ENCODE measurements around the gene HSPB7. TPM values are rescaled to one million over a fixed set of nuclear protein-coding genes. Genes with fewer than 3 reads are reported as not detected.
"Not testable (repeated sequence)": the region's sequence is repeated elsewhere in the genome, so short reads cannot be mapped to it uniquely, and the experiment has no call there.

Gene HSPB7
- polyA plus RNA-seq, 3 donors, result not detected

DNA sequence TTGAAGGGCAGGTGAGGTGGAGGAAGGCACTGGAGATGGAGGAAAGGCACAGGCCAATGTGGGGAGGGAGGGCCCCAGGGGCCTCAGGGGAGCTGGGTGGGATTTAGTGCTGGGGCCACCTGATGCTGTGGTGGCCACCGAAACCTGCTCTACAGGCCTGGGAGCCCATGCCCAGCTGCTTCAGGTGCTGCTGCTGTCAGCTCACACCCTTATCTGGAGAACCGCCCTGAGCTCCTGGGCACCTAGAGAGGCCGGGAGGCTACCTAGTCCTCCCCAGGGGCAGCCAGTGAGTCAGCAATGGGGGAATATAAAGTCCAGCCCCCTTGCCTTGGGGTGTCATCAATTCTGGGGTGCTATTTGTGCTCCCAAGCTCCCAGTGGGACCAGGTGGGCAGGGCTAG, 43.4 kb upstream of the HSPB7 start:
- no peak overlapping the region for H3K4me2 ChIP-seq (replicated peaks; ENCODE audit: extremely low read depth, low read length, poor library complexity, severe bottlenecking)
- H3K9me3 ChIP-seq (replicated peaks in 1 of 2; ENCODE audit: control insufficient read depth in 1 of 2, insufficient read depth in 1 of 2, low read length in 2 of 2), result no peaks in the 10 kb centered on the region
- H4K20me1 ChIP-seq (ENCODE audit: insufficient read depth, low read length), result no peaks in the 10 kb centered on the region
- no peak overlapping the region for H3K9ac ChIP-seq (ENCODE audit: insufficient read depth, low read length, poor library complexity, severe bottlenecking)
- Mint-ChIP-seq H3K4me1 (no peaks in the 10 kb centered on the region), H3K9me3 (no peaks in the 10 kb centered on the region), H3K27ac (no peak overlapping the region), H3K36me3 (no peaks in the 10 kb centered on the region), H3K27me3 (ENCODE audit: low read depth in 3 of 3) (peaks cover 9 to 25% (median 22%) of the 10 kb centered on the region in 3 donors), H3K4me3 (no peak overlapping the region)
- H3K27ac ChIP-seq (ENCODE audit: low read depth in 1 of 2, low read length in 2 of 2), result no peak overlapping the region
- WGBS (ENCODE audit: insufficient coverage), result 93% methylated on average over 3 of the region's 3 CpGs
- no peaks in the 10 kb centered on the region for H3K4me1 ChIP-seq (ENCODE audit: control insufficient read depth in 1 of 2, insufficient read depth in 2 of 2, low read length in 2 of 2)
- no peak overlapping the region for H2AFZ ChIP-seq (ENCODE audit: insufficient read depth, low read depth, low read length, poor library complexity, severe bottlenecking)
- intact Hi-C loops (cut with micrococcal nuclease), result no loop called here
- DNase-seq, result no peak
- no peaks in the 10 kb centered on the region for H3K79me2 ChIP-seq (ENCODE audit: insufficient read depth, low read length)
- H3K27me3 ChIP-seq (ENCODE audit: control insufficient read depth in 2 of 2, insufficient read depth in 2 of 2, low read length in 2 of 2), result no peaks in the 10 kb centered on the region
- TF ChIP-seq, protein P1, sequence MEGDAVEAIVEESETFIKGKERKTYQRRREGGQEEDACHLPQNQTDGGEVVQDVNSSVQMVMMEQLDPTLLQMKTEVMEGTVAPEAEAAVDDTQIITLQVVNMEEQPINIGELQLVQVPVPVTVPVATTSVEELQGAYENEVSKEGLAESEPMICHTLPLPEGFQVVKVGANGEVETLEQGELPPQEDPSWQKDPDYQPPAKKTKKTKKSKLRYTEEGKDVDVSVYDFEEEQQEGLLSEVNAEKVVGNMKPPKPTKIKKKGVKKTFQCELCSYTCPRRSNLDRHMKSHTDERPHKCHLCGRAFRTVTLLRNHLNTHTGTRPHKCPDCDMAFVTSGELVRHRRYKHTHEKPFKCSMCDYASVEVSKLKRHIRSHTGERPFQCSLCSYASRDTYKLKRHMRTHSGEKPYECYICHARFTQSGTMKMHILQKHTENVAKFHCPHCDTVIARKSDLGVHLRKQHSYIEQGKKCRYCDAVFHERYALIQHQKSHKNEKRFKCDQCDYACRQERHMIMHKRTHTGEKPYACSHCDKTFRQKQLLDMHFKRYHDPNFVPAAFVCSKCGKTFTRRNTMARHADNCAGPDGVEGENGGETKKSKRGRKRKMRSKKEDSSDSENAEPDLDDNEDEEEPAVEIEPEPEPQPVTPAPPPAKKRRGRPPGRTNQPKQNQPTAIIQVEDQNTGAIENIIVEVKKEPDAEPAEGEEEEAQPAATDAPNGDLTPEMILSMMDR (IDR thresholded peaks at IDR 0.05), result no peak
- H3K36me3 ChIP-seq (replicated peaks in 1 of 2; ENCODE audit: control insufficient read depth in 1 of 2, insufficient read depth in 2 of 2, low read length in 2 of 2), result no peaks in the 10 kb centered on the region
- H3K4me3 ChIP-seq (replicated peaks in 1 of 3; ENCODE audit: low read depth in 2 of 3, low read length in 3 of 3), result no peak overlapping the region

DNA sequence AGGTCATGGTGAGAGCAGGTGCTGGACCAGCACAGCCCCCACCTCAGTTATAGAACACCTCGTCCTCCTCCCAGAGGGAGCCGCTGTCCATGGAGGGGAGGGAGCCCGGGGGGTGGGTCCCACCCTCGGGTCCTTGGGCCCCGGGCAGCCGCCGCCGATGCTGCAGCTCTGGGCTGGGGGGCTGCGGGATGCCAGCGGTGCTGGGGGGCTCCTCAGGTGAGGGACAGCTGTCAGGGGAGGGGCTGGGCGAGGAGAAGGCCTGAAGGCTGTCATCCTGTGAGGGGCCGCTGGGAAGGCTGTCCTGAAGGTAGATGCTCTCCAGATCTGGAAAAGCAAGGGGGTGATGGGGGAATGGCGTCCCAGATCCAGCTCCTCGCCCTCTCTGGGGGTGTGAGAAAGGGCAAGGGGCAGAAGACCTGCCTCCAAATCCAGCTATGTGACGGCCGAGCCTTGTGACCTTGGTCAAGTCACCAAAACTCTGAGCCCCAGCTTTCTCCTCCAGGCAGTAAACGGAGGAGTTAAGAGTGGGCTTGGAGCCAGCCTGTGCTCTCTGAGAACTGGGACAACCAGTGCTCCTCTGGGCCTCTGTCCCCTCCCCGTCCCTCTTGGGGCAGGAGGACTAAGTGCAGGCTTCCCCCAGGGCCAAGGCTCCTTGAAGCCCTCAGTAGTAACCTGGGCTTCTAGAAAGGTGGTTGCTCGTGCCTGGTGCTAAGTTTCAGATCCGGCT, 40.7 kb upstream of the HSPB7 start:
- H3K9me3 ChIP-seq (replicated peaks in 1 of 2; ENCODE audit: control insufficient read depth in 1 of 2, insufficient read depth in 1 of 2, low read length in 2 of 2); H3K4me2 ChIP-seq (replicated peaks; ENCODE audit: extremely low read depth, low read length, poor library complexity, severe bottlenecking); H3K4me3 ChIP-seq (replicated peaks in 1 of 3; ENCODE audit: low read depth in 2 of 3, low read length in 3 of 3); H3K4me3 Mint-ChIP-seq; H2AFZ ChIP-seq (ENCODE audit: insufficient read depth, low read depth, low read length, poor library complexity, severe bottlenecking); DNase-seq; H3K4me1 ChIP-seq (ENCODE audit: control insufficient read depth in 1 of 2, insufficient read depth in 2 of 2, low read length in 2 of 2); H3K27ac ChIP-seq (ENCODE audit: low read depth in 1 of 2, low read length in 2 of 2); H3K36me3 ChIP-seq (replicated peaks in 1 of 2; ENCODE audit: control insufficient read depth in 1 of 2, insufficient read depth in 2 of 2, low read length in 2 of 2); H3K79me2 ChIP-seq (ENCODE audit: insufficient read depth, low read length); H3K4me1 Mint-ChIP-seq; H3K9ac ChIP-seq (ENCODE audit: insufficient read depth, low read length, poor library complexity, severe bottlenecking); H3K9me3 Mint-ChIP-seq; H3K27ac Mint-ChIP-seq; H4K20me1 ChIP-seq (ENCODE audit: insufficient read depth, low read length); H3K27me3 ChIP-seq (ENCODE audit: control insufficient read depth in 2 of 2, insufficient read depth in 2 of 2, low read length in 2 of 2); H3K27me3 Mint-ChIP-seq (ENCODE audit: low read depth in 3 of 3); H3K36me3 Mint-ChIP-seq: not testable (repeated sequence)
- intact Hi-C loops (cut with micrococcal nuclease), result loop anchor here (1.0 to 10.0 kb wide), 2 partner anchors 8 to 264 kb away; no protein-coding TSS in a partner anchor
- WGBS (ENCODE audit: insufficient coverage), result no CpG with 5 or more reads among the region's 20 CpGs

DNA sequence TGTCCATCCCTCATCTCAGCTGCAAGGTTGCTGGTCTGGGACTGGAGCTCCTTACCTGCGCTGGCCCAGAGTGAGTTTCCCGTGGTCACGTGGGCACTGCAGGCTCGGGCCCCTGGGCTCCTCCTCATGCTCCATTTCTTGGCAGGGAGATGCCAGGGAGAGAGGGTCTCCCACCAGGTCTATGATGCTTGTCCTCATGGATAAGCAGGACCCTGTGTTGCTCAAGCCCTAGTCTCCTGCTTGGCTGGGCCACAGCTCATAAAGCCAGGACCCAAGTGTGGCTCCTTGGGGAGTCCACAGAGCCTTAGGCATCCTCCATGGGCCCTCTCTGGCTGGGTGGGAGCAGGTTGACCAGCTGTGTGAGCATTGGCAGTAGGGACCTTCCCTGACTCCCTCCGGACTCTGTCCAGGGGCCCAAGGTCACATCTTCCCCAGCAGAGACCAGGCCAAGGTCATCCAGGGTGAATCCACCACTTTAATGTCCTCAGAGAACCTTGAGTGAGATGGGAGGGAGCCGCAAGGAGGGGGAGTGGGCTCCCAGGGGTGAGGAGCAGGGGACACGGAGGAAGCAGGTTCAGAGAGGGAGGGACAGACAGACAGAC, 39.6 kb upstream of the HSPB7 start:
- H3K9ac ChIP-seq (ENCODE audit: insufficient read depth, low read length, poor library complexity, severe bottlenecking); DNase-seq; H3K4me1 ChIP-seq (ENCODE audit: control insufficient read depth in 1 of 2, insufficient read depth in 2 of 2, low read length in 2 of 2); H3K9me3 Mint-ChIP-seq; H2AFZ ChIP-seq (ENCODE audit: insufficient read depth, low read depth, low read length, poor library complexity, severe bottlenecking); H3K27ac Mint-ChIP-seq; H3K9me3 ChIP-seq (replicated peaks in 1 of 2; ENCODE audit: control insufficient read depth in 1 of 2, insufficient read depth in 1 of 2, low read length in 2 of 2); H3K27me3 ChIP-seq (ENCODE audit: control insufficient read depth in 2 of 2, insufficient read depth in 2 of 2, low read length in 2 of 2); H3K27ac ChIP-seq (ENCODE audit: low read depth in 1 of 2, low read length in 2 of 2); H3K36me3 Mint-ChIP-seq; H3K4me3 ChIP-seq (replicated peaks in 1 of 3; ENCODE audit: low read depth in 2 of 3, low read length in 3 of 3); H3K4me2 ChIP-seq (replicated peaks; ENCODE audit: extremely low read depth, low read length, poor library complexity, severe bottlenecking); H4K20me1 ChIP-seq (ENCODE audit: insufficient read depth, low read length); H3K79me2 ChIP-seq (ENCODE audit: insufficient read depth, low read length); H3K36me3 ChIP-seq (replicated peaks in 1 of 2; ENCODE audit: control insufficient read depth in 1 of 2, insufficient read depth in 2 of 2, low read length in 2 of 2); H3K4me3 Mint-ChIP-seq; H3K27me3 Mint-ChIP-seq (ENCODE audit: low read depth in 3 of 3); H3K4me1 Mint-ChIP-seq: not testable (repeated sequence)
- 96% methylated on average over 4 of the region's 7 CpGs for WGBS (ENCODE audit: insufficient coverage)
- intact Hi-C loops (cut with micrococcal nuclease), result loop anchor here (2.0 to 10.0 kb wide), 3 partner anchors 23 to 263 kb away; no protein-coding TSS in a partner anchor

DNA sequence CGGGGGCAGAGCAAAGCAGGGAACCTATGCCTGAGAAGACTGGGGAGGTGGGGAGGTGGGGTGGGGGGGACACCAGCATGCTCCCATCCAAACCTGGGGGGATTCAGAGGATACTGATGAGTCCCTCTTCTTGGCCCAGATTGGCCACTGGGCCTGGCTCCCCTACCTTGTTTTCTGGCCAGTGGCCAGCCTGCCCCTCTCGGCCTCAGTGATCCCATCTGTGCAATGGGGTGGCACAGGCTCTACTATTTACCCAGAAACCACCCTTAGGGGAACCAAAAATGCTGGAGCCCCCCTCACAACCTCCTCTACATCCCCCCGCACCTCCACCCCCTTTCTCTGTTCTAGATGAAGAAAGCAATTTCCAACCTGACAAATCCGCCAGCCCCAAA, 38.7 kb upstream of the HSPB7 start:
- intact Hi-C loops (cut with micrococcal nuclease), result loop anchor here (2.0 to 10.0 kb wide), 3 partner anchors 22 to 262 kb away; no protein-coding TSS in a partner anchor

More for the DNA sequence above, 38.7 kb upstream of the HSPB7 start:
- H3K4me3 ChIP-seq (replicated peaks in 1 of 3; ENCODE audit: low read depth in 2 of 3, low read length in 3 of 3); H3K9ac ChIP-seq (ENCODE audit: insufficient read depth, low read length, poor library complexity, severe bottlenecking); H3K9me3 Mint-ChIP-seq; H3K4me2 ChIP-seq (replicated peaks; ENCODE audit: extremely low read depth, low read length, poor library complexity, severe bottlenecking); DNase-seq; H3K36me3 ChIP-seq (replicated peaks in 1 of 2; ENCODE audit: control insufficient read depth in 1 of 2, insufficient read depth in 2 of 2, low read length in 2 of 2); H4K20me1 ChIP-seq (ENCODE audit: insufficient read depth, low read length); H3K36me3 Mint-ChIP-seq; H3K27ac ChIP-seq (ENCODE audit: low read depth in 1 of 2, low read length in 2 of 2); H3K4me1 ChIP-seq (ENCODE audit: control insufficient read depth in 1 of 2, insufficient read depth in 2 of 2, low read length in 2 of 2); H3K4me3 Mint-ChIP-seq; H3K4me1 Mint-ChIP-seq; H3K27ac Mint-ChIP-seq; H3K27me3 ChIP-seq (ENCODE audit: control insufficient read depth in 2 of 2, insufficient read depth in 2 of 2, low read length in 2 of 2); H3K9me3 ChIP-seq (replicated peaks in 1 of 2; ENCODE audit: control insufficient read depth in 1 of 2, insufficient read depth in 1 of 2, low read length in 2 of 2); H2AFZ ChIP-seq (ENCODE audit: insufficient read depth, low read depth, low read length, poor library complexity, severe bottlenecking); H3K79me2 ChIP-seq (ENCODE audit: insufficient read depth, low read length): not testable (repeated sequence)
- peaks cover 2 to 12% (median 3%) of the 10 kb centered on the region in 3 donors for H3K27me3 Mint-ChIP-seq (ENCODE audit: low read depth in 3 of 3)
- WGBS (ENCODE audit: insufficient coverage), result 76% methylated on average over 2 of the region's 4 CpGs
